SW 1271 (cell line): ENCODE measurements around the gene RAB37.

Experiments
- DNase-seq, 2 experiments: peaks; one replicate each; lab custom pipeline; 2025; lab: John Stamatoyannopoulos, UW

Gene RAB37

GRCh38 chr17:74779501-74779900 lies 42.4 kb downstream of the RAB37 start:
- DNase-seq, result no peak

- DNase-seq, result no peak
Measured at GRCh38 chr17:74779948-74780400, 42.9 kb downstream of the RAB37 start.

DNA sequence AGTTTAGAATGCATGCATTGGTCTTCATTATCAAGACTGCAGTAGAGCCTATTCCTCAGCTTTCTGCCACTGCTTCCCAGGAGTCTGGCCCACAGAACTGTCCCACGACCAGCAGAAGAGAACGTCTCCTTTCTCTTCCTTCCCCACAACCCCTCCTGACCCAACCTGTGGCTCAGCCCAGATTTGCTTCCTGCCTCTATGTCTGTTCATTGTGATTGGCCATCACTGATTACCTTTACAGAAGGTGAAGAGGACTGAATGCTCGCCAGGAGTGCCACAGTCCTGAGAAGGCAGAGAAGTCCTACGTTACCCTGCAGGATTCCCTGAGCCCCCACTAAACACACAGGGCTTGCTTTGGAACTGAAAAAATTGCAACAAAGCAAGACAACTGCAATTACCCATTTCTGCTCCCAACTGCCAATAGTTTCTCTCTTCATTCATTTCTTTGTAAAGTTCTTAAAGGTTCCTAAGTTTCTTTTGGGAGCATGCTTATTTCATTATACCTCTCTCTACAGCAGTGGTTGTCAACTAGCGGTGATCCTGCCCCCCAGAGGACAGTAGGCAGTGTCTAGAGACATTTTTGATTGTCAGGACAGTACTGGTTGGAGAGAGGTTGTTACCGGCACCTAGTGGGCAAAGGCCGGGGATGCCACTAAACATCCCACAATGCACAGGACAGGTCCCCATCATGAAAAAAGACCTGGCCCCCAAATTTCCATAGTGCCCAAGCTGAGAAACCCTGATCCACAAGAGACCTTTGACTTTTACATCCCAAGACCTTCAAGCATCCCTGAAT lies 43.6 kb downstream of the RAB37 start:
- DNase-seq, result peak in 1 of 2 experiments; percentile 63

DNA sequence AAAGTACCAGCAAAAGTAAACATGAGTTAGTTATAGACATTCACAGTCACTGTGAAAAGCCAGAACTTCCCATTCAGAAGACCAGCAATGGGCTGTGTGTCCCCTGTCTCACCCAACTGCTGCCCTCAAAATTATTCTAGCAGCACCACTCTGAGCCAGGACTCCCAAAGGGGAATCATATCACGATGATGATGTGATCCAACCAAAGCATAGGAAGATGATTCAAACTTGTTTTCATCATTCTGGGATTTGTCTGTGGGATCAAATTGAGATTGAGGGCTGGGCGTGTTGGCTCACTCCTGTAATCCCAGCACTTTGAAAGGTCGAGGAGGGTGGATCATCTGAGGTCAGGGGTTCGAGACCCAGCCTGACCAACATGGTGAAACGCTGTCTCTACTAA lies 45.5 kb downstream of the RAB37 start:
- no peak for DNase-seq

DNA sequence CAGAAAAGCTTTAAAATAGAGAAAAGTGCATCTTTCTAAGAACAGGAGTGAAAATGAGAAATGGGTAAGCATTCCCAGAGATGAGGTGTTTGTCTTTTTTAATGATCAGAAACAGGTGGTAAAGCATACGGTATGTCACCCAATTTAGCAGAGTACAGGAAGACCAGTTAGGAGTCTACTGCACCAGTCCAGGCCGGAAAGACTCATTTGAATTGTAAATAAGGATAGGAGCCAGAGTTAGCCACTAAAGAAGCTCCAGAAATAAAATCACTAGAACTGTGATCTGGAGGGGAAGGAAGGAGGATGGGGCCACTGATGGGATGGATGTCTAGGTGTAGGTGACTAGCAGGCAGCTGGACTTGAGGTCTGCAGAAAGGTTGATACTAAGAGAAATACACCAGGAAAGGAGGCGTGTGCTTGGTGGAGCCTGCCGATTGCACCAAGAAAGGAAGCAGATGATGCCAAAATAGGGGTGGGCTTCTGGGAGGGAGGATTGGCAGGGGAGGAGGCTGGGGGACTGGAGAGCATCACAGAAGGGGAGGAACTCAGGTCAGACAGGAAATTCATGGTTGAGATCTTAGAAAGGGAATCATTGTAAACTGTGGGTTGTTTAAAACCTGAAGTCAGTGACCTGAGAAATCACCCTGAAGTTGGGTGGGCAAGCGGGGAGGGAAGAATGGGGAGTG lies 47.2 kb downstream of the RAB37 start:
- DNase-seq, result no peak

GRCh38 chr17:74785096-74785980 lies 48.3 kb downstream of the RAB37 start:
- no peak for DNase-seq

DNA sequence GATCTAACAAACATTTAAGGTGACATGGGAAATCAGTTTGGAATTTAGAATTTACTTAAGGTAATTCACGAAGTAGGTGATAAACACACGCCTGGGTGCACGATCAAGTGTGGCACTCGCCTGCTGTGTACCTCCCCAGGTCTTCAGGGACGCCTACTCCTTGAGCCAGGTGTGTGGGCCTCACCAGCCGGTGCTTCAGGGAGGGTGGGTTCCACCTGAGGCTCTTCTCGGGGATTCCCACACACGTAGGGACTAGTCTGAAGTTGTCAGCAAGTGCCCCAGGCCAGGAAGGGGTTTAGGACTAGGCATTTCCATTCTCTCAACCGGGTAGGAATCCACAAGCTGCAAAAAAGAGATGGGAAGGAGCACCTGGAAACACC lies 48.9 kb downstream of the RAB37 start:
- DNase-seq, result no peak

DNA sequence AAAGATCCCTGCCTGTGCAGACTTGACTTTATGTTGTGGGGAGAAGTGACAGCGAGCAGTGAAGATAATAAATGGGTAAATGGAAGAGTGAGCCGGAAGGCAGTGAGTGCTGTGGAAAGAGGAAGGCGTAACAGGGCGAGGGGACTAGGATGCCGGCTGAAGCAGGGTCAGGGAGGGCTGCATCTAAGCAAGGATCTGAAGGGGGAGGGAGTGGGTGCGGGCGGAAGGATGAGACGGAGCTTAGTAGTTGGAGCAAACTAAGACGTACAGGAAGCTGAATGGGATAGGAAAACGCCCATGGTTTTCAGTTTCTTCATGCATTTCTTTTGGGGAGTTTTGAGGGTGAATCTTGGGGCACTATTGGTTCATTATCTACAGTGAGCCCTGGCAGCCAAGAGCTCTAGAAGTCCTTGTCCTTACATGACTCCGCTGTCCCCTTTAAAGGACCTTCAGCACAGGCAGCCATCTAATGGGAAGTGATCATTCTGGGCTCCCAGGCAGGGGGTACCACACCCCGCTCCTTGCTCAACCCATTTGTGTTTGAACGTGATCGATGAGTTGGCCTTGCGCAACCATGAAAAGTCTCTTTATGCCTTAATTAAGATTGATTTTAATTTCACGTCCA lies 49.5 kb downstream of the RAB37 start:
- no peak for DNase-seq

- DNase-seq, result no peak
Measured at GRCh38 chr17:74790161-74791058, 53.4 kb downstream of the RAB37 start.

GRCh38 chr17:74792586-74793105 lies 55.6 kb downstream of the RAB37 start:
- DNase-seq, result no peak

GRCh38 chr17:74795327-74796020 lies 58.4 kb downstream of the RAB37 start:
- no peak for DNase-seq

GRCh38 chr17:74796211-74796610 lies 59.2 kb downstream of the RAB37 start:
- no peak for DNase-seq

- no peak for DNase-seq
Measured at GRCh38 chr17:74796866-74797265, 59.8 kb downstream of the RAB37 start.
